Renal cortical epithelial cell (primary cell): ENCODE results near the gene RGS11. TPM values are rescaled to one million over a fixed set of nuclear protein-coding genes. Genes with fewer than 3 reads are reported as not detected.

Source experiments
- DNase-seq: peaks from one replicate; pipeline ENCODE4 v3.0.0-alpha.2; 2011; ENCODE audit warnings: low read depth
- total RNA-seq: library from RNA; depleted of rRNA; stranded (reverse); fragments of >200 nt; gene quantifications from 2 replicates; pipeline ENCODE4 v1.2.3, GENCODE V29; 2014

RGS11 gene
- total RNA-seq, 1 donor from 2014 or later = 0.40 TPM

- no peak for DNase-seq
Measured at GRCh38 chr16:296806-297510, 21.2 kb upstream of the RGS11 start.

DNA sequence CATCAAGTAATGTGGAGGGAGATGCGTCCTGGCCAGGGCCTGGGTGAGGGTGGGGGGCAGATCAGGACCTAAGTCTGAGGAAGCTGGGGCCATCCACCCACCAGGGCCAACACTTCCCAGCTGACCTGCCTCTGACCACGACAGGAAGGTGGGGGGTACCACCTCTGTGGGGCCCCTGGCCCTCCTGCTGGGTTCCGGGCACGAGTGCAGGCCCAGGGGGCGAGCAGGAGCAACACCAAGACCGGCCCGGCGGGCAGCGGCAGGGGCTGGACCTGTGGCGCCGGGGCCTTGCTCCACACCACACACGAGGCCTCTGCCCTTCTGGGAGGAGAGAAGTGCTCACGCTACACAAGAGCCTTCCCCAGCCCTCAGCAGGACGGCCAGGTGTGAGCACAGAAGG is 20.5 kb upstream of the RGS11 start:
- no peak for DNase-seq

DNA sequence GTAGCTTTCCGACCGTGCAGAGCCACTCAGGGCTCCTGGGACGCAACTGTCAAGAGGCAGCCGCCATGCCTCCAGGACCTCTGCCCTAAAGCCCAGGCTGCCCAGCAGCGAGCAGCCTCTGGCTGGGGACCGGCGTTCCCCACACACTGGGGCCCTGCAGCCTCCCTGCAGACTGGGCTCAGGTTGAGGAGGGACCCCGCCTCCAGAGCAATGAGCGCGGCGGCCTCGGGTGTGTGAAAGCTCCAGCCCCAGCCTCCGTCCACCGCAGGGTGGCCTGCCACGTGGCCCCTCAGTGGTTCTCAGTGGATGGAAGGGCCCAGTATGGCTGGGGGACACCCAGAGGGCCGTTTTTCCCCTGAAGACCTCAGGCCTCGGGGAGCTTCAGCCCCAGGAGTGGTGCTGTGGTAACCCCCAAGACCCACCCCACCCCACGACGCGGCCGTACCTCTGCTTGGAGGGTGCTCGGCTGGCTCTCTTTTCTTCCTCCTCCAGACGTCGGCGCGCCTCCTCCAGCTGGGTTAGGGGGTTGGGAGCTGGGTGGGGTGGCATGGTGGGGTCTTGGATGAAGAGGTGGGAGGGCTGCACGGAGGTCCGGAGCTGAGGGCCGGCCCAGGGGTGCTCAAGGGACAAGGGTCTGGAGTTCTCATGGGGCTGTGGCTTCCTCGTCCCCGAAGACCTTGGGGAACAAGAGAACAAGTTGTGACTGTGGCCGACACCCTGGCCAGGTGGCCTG is 17.5 kb upstream of the RGS11 start:
- no peak for DNase-seq

- no peak for DNase-seq
Measured at GRCh38 chr16:291539-291938, 15.8 kb upstream of the RGS11 start.

DNA sequence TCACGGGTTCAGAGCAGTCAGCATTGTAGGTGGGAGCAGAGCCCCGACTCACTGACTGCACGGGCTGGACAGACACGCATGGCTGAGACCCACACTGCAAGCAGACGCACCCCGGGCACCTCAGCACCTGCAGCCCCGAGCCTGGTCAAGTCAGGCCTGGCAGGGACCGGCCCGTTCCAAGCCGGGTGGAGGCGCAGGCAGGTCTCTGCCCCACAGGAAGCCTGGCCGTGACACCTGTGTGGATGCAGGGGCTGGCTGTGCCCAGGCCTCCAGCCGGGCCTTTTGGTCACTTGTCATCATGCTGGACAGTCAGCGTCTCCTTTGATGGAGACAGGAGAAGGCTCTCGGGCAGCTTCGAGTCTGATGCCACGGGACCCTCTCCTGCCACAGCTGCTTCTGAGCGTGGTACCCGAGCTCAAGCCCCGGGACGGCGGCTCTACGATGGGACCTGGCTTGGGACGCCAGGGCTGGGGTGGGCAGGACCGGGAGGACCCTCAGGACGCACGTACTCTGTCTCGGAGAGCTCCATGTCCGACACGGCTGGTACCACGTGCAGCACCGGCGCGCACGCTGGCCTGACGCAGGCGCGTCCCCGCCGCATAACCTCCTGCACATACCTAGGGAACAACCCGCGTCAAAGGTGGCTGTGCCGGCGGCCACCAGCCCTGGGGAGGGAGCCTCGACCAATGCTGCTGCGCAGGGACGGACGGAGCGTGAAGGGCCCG is 15.1 kb upstream of the RGS11 start:
- no peak for DNase-seq

DNA sequence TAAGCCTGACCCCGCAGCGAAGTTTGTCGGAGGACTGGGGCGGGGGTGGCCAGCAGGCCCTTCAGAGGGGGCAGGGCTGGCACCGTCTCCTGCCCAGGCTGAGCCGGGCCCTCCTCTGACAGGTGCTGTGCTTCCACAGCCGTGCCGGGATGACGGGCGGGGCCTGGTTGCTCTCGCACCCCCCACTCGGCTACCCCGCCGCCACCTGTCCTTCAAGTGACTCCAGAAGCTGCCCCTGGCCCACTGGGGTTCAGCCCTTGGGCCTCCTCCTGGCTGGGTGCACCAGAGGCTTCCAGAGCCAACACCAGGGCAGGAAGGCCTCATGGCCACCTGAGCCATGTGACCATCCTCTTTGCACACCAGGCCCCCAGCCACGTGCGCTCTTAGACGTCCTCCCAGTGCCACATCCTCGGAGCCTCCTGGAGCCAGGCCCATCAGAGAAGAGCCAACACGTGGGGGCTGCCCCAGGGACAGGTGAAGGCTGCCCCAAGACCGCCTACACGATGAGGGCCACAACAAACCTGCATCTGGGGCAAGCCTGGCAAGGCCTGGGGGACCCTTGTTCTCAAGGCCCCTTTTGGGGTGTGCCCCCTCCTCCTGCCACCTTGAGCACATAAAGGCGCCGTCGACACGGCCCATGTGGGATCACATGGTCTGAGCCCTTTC is 14.4 kb upstream of the RGS11 start:
- no peak for DNase-seq

DNA sequence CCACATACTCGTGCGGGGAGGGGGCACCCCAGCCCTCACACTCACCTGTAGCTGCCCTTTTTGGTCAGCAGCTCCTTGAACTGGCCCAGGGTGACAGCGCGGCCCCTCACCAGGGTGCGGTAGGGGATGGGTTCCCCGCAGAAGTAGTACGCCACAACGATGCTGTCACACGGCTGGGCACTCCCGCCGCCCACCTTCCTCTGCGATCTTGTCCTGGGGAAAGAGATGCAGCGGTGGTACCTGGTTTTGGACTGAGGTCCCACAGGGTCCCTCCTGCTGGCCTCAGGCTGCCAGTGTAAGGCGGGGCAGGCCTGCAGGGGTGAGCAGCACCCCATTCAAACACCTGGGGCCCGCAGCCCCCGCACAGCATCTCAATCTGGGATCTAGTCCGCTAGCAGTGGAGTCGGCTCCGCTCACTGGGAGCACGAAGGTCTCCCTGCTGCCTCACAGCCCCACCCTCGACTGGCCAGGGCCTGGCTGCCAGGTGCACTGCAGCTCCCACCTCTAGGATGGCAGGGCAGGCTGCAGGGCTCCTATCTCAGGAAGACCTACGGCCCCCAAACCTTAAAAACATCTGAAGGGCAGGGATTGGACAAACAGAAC is 13.8 kb upstream of the RGS11 start:
- DNase-seq = no peak

- no peak for DNase-seq
Measured at GRCh38 chr16:287981-288920, 12.5 kb upstream of the RGS11 start.

DNA sequence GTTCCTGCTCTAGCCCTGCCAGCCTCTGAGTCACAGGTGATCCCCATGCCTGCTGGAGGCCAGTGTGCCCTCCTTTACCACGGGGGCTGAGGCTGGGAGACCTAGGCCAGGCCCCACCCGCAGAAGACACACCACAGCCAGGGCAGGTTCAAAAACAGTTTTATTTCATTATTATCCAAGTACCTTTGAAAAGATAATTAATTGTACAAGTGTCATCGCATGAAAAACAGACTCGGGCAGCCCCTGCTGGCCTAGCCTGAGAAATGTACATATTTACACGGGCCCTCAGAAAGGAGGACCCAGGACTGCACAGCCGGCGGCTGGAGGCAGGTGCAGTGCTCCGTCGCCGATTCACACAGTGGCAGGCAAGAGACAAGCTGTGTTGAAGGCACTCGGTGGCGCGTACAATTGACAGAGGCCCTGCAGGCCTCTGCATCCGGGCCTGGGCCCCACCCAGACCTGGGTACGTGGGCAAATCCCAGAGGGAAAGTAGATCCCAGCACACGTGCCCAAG is 11.6 kb upstream of the RGS11 start:
- DNase-seq = no peak

DNA sequence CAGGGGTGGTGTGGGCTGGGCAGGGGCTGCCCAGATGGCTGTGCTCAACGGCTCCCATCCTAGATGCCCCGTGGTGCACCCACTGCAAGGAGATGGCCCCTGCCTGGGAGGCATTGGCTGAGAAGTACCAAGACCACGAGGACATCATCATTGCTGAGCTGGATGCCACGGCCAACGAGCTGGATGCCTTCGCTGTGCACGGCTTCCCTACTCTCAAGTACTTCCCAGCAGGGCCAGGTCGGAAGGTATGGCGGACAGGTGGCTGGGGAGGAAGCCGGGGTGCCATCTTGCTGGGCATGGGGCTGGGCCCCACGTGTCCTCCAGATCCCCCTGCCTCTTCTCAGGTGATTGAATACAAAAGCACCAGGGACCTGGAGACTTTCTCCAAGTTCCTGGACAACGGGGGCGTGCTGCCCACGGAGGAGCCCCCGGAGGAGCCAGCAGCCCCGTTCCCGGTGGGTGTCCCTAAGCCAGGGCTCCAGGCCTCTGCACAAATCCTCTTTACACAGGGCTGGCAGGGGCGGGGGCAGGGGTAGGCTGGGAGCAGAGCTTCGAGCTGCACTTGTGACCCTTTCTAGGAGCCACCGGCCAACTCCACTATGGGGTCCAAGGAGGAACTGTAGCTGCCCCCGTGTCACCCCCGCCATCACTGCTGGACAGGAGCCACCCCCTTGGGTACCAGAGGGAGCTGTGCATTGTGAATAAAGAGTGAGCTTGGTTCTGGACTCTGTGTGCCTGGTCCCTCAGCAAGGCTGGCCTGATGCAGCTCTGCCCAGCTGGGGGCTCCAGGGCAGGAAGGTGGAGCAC is 10.9 kb upstream of the RGS11 start:
- DNase-seq = no peak

- peak; percentile 64 for DNase-seq
Measured at GRCh38 chr16:285146-286055, 9.7 kb upstream of the RGS11 start.

GRCh38 chr16:284204-285120 is 8.7 kb upstream of the RGS11 start:
- no peak for DNase-seq

GRCh38 chr16:283033-283805 is 7.5 kb upstream of the RGS11 start, which contains the start of gene PDIA2:
PDIA2 (plus strand) TSS chr16:283164; CDS start chr16:283170, 6 bp downstream.
- DNase-seq = no peak

- no peak for DNase-seq
Measured at GRCh38 chr16:282491-282890, 6.7 kb upstream of the RGS11 start.

- DNase-seq = no peak
Measured at GRCh38 chr16:281660-282255, 6.0 kb upstream of the RGS11 start.

DNA sequence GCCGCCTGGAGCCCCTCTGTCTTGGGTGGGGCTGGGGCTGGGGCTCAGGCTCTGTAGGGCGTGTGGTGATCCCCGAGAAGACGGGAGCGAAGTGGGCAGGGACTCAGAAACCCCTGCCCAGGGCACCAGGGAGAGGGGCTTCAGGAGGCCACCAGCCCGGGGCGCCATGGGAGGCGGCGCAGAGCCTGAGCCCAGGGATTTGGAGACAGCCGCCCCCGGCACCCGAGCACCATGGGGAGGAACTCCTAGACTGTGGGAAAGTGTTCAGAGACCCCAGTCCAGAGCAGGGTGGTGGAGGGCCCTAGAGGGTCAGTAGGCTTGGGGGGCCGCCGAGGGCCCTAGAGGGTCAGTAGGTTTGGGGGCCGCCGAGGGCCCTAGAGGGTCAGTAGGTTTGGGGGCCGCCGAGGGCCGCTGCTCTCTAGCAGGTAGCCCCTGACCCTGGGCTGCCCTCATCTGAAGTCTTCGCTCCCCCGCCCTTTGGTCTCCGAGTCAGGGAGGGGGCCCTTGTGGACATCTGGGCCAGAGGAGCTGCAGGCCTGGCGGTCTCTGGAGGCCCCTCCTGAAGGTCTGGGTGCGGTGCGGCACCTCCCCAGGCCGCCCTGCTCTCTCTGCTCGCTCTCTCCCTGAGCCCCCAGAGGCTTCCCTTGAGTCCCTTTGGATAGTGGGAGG is 5.4 kb upstream of the RGS11 start:
- no peak for DNase-seq
